Glutamatergic neuron (in vitro differentiated cells): ENCODE results near the gene TFCP2. TPM values are rescaled to one million over a fixed set of nuclear protein-coding genes. Genes with fewer than 3 reads are reported as not detected.
"Not testable (repeated sequence)": the region's sequence is repeated elsewhere in the genome, so short reads cannot be mapped to it uniquely, and the experiment has no call there.

Source experiments
- DNase-seq: peaks from one replicate; pipeline ENCODE4 v3.0.0; 2022
- H3K27ac Mint-ChIP-seq: one replicate; pipeline ENCODE4 v1.8.0; 2020; ENCODE audit warnings: mild to moderate bottlenecking, mixed read lengths, inconsistent platforms; ENCODE audit not compliant: unreplicated experiment
- H3K27me3 Mint-ChIP-seq: one replicate; pipeline ENCODE4 v1.8.0; 2020; ENCODE audit warnings: mild to moderate bottlenecking, moderate library complexity, mixed read lengths, inconsistent platforms; ENCODE audit not compliant: unreplicated experiment
- H3K36me3 Mint-ChIP-seq: one replicate; pipeline ENCODE4 v1.8.0; 2020; ENCODE audit warnings: mild to moderate bottlenecking, mixed read lengths, inconsistent platforms; ENCODE audit not compliant: unreplicated experiment
- H3K4me1 Mint-ChIP-seq: one replicate; pipeline ENCODE4 v1.8.0; 2020; ENCODE audit warnings: mild to moderate bottlenecking, low read depth, mixed read lengths, inconsistent platforms; ENCODE audit not compliant: unreplicated experiment
- H3K4me3 Mint-ChIP-seq: one replicate; pipeline ENCODE4 v1.8.0; 2020; ENCODE audit warnings: mild to moderate bottlenecking, mixed read lengths, inconsistent platforms; ENCODE audit not compliant: unreplicated experiment
- H3K9me3 Mint-ChIP-seq: one replicate; pipeline ENCODE4 v1.8.0; 2020; ENCODE audit warnings: mild to moderate bottlenecking, moderate library complexity, mixed read lengths, inconsistent platforms; ENCODE audit not compliant: unreplicated experiment
- total RNA-seq: library from RNA; stranded (reverse); fragmentation: NEBNext Ultra II Directional; extraction: Animal tissue kit (Norgen Biotek cat#: 25700); gene quantifications from one replicate; pipeline ENCODE4 v1.2.1, GENCODE V29; 2021; ENCODE audit not compliant: unreplicated experiment
- TF ChIP-seq, protein P1 (sequence below): fragments of 200-600 bp; sonication (generic); IDR thresholded peaks from one replicate; pipeline ENCODE4 v1.5.0; 2021; ENCODE audit not compliant: partially characterized antibody, unreplicated experiment

TFCP2 gene
- total RNA-seq, 1 donor from 2014 or later, result 21.7 TPM

DNA sequence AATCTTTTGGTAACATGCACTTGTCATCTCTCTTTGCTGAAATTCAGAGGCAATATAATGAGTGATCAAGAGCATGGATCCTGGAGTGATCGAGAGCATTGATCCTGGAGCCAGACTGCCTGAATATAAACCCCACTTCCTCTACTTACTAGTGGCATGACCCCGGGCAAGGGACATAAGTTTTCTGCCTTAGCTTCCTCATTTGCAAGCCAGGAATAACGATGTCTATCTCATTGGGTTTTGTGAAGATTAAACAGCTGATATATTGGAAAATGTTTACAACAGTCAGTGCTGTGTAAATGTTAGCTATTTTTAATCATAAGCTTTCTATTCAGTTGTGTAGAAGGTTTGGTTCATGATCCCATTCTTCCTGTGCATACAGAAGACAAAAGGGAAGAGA, 87.2 kb downstream of the TFCP2 start:
- Mint-ChIP-seq H3K4me3 (no peak overlapping the region), H3K4me1 (peaks cover 7% of the 10 kb centered on the region), H3K27me3 (peaks cover 3% of the 10 kb centered on the region), H3K9me3 (no peaks in the 10 kb centered on the region), H3K27ac (no peak overlapping the region), H3K36me3 (no peaks in the 10 kb centered on the region)
- TF ChIP-seq, protein P1, sequence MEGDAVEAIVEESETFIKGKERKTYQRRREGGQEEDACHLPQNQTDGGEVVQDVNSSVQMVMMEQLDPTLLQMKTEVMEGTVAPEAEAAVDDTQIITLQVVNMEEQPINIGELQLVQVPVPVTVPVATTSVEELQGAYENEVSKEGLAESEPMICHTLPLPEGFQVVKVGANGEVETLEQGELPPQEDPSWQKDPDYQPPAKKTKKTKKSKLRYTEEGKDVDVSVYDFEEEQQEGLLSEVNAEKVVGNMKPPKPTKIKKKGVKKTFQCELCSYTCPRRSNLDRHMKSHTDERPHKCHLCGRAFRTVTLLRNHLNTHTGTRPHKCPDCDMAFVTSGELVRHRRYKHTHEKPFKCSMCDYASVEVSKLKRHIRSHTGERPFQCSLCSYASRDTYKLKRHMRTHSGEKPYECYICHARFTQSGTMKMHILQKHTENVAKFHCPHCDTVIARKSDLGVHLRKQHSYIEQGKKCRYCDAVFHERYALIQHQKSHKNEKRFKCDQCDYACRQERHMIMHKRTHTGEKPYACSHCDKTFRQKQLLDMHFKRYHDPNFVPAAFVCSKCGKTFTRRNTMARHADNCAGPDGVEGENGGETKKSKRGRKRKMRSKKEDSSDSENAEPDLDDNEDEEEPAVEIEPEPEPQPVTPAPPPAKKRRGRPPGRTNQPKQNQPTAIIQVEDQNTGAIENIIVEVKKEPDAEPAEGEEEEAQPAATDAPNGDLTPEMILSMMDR, result no peak
- no peak for DNase-seq

DNA sequence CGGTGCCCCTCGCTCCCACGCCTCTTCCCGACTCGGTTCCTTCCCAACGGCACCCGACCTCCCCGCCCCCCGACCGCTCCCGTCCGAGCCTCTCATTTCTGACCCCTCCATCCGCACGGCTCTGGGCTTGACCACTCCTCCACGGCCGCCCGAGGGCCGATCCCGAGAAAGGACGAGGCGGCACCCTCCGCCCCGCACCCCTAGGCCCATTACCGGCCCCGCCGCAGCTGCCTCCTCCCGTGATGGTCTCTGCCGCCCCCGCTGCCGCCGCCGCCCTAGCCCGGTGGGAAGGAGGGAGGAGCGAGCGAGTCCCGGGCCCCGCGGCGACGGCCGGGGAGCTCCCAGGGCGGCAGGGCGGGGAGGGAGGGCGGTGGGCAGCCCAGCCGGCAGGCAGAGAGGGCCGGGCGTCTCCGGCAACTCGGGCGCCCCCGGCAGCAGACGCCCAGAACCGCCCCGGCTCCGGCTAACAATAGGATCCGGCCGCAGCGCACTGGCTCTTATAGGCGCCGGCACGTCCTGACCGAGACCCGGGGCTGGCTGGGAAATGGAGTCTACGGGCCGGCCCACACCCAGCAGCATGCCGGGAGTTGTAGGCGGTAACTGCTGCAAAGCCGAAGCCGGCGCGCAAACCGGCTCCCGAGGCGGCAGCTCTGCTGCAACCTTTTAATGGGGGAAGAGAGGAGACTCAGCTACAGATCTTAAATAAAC, 89.7 kb downstream of the TFCP2 start, which contains the start of gene CSRNP2:
Gene CSRNP2, minus strand, starts transcription at position 471 of the 708 bp plus-strand sequence. CDS start 7,035 bp downstream, outside the sequence.
- peak within 1 kb of the TSS; percentile 97 for H3K4me3 Mint-ChIP-seq
- peaks cover 9% of the 10 kb centered on the region for H3K4me1 Mint-ChIP-seq
- no peaks in the 10 kb centered on the region for H3K9me3 Mint-ChIP-seq
- TF ChIP-seq, protein P1, result no peak
- peaks cover 3% of the 10 kb centered on the region for H3K27me3 Mint-ChIP-seq
- H3K27ac Mint-ChIP-seq, result peak within 1 kb of the TSS; percentile 96
- H3K36me3 Mint-ChIP-seq, result no peaks in the 10 kb centered on the region
- DNase-seq, result peak; percentile 96

DNA sequence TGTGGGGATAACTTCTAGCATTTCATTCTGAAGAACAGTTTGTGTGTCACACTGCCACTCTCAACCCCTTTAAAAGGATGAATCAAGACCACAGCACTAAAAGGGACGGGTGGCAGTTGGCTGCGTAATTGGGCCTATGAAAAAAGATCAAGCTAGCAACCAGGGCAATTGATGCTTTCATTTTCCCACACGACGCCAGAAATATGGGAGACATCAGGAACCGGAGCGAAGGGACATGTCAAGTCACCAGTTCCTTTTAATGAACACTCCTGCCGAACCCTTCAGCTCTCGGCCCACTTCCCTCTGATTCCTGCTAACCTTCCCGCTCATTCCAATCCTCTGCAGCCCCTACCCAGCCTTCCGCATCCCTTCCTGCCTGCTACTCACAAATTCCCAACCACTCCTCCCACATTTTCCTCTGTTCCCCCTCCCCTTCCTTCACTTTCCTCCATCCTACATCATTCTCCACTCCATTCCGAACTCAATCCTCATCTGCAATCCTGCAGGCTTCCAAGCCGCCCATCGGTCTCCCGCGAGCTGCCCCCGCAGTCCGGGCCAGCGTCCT, 90.3 kb downstream of the TFCP2 start:
- Mint-ChIP-seq H3K9me3 (no peaks in the 10 kb centered on the region), H3K27me3 (peaks cover 3% of the 10 kb centered on the region), H3K36me3 (no peaks in the 10 kb centered on the region), H3K4me1 (peaks cover 15% of the 10 kb centered on the region), H3K4me3 (peak overlapping the region; percentile 97), H3K27ac (peak overlapping the region; percentile 96)
- TF ChIP-seq, protein P1, result no peak
- no peak for DNase-seq

- no peak for DNase-seq
- H3K27me3 Mint-ChIP-seq, result peaks cover 3% of the 10 kb centered on the region
- peak overlapping the region; percentile 97 for H3K4me3 Mint-ChIP-seq
- no peaks in the 10 kb centered on the region for H3K36me3 Mint-ChIP-seq
- H3K27ac Mint-ChIP-seq, result peak overlapping the region; percentile 8
- H3K9me3 Mint-ChIP-seq, result no peaks in the 10 kb centered on the region
- TF ChIP-seq, protein P1, result no peak
- H3K4me1 Mint-ChIP-seq, result peaks cover 18% of the 10 kb centered on the region
These were observed 91.5 kb downstream of the TFCP2 start for GRCh38 chr12:51081421-51081820.

- DNase-seq, result no peak
- TF ChIP-seq, protein P1, result no peak
- peaks cover 4% of the 10 kb centered on the region for H3K27me3 Mint-ChIP-seq
- no peaks in the 10 kb centered on the region for H3K36me3 Mint-ChIP-seq
- H3K4me1 Mint-ChIP-seq, result peaks cover 23% of the 10 kb centered on the region
- no peak overlapping the region for H3K4me3 Mint-ChIP-seq
- no peaks in the 10 kb centered on the region for H3K9me3 Mint-ChIP-seq
- no peak overlapping the region for H3K27ac Mint-ChIP-seq
These were observed 92.8 kb downstream of the TFCP2 start for GRCh38 chr12:51080136-51080535.

GRCh38 chr12:51078866-51079265, 94.1 kb downstream of the TFCP2 start:
- H3K4me3 Mint-ChIP-seq, DNase-seq, H3K27me3 Mint-ChIP-seq, H3K9me3 Mint-ChIP-seq, H3K36me3 Mint-ChIP-seq: not testable (repeated sequence)
- Mint-ChIP-seq H3K27ac (peak overlapping the region; percentile 84), H3K4me1 (peaks cover 23% of the 10 kb centered on the region)

- not testable (repeated sequence) for DNase-seq, H3K9me3 Mint-ChIP-seq, H3K27ac Mint-ChIP-seq, H3K27me3 Mint-ChIP-seq, H3K36me3 Mint-ChIP-seq
- Mint-ChIP-seq H3K4me1 (peaks cover 23% of the 10 kb centered on the region), H3K4me3 (peak overlapping the region; percentile 22)
These were observed 94.6 kb downstream of the TFCP2 start for GRCh38 chr12:51078346-51078745.
